Measurements from ENCODE around the gene SEZ6.

The SEZ6 gene

DNA sequence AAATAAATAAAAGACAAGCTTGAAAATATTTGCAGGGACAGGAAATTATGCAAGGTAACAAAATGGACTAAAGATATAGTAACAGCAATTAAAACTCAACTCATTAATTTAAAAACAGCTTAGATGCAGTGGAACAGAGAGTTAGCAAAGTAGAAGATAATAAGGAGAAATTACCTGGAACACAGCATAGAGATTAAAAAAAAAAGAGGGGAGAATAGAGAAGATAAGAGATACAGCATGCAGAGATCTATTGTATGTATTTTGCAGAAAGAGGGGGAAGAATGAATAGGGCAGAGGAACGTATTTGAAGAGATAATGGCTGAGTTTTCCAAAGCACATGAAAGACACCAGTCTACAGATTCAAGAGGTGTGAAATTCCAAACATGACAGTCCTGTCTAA, 28.7 kb upstream of the SEZ6 start:
- no peak overlapping the region for H3K4me2 ChIP-seq (ENCODE audit: insufficient read depth, low read length, poor library complexity, severe bottlenecking)
- H2BK5ac ChIP-seq (ENCODE audit: low read length) = no peak overlapping the region
- H3K27ac ChIP-seq (replicated peaks; ENCODE audit: low read length) = no peak overlapping the region
- H2AFZ ChIP-seq (ENCODE audit: low read length) = no peak overlapping the region
- H2AK5ac ChIP-seq (ENCODE audit: low read depth, low read length) = no peak overlapping the region
- no peak overlapping the region for H4K91ac ChIP-seq (ENCODE audit: low read depth, low read length, poor library complexity)
- H3K14ac ChIP-seq (ENCODE audit: low read length) = no peak overlapping the region
- no CpG with 5 or more reads among the region's 1 CpG for WGBS, 2 donors (ENCODE audit: extremely low coverage in 2 of 2, insufficient read length in 2 of 2, insufficient replicate concordance in 1 of 2)
- H3K9me3 ChIP-seq (replicated peaks in 1 of 2; ENCODE audit: control insufficient read depth in 2 of 2, insufficient read depth in 1 of 2, low read depth in 1 of 2, low read length in 2 of 2) = peaks cover 10 to 32% of the 10 kb centered on the region in 2 donors
- H2BK120ac ChIP-seq (ENCODE audit: low read depth, low read length) = no peak overlapping the region
- H3K79me1 ChIP-seq (ENCODE audit: low read depth, low read length) = no peaks in the 10 kb centered on the region
- no peak overlapping the region for H3K18ac ChIP-seq (ENCODE audit: low read length)
- H3K36me3 ChIP-seq (replicated peaks in 1 of 2; ENCODE audit: control insufficient read depth in 2 of 2, insufficient read depth in 2 of 2, low read length in 2 of 2) = no peaks in the 10 kb centered on the region
- peaks cover 12 to 23% of the 10 kb centered on the region in 2 donors for H3K4me1 ChIP-seq (ENCODE audit: control insufficient read depth in 2 of 2, insufficient read depth in 1 of 2, low read depth in 1 of 2, low read length in 2 of 2)
- H3K9ac ChIP-seq (ENCODE audit: low read depth, low read length, poor library complexity) = no peak overlapping the region
- H2BK15ac ChIP-seq (ENCODE audit: low read length) = no peak overlapping the region
- H4K8ac ChIP-seq (ENCODE audit: low read depth, low read length) = no peak overlapping the region
- no peak overlapping the region for H2BK12ac ChIP-seq (ENCODE audit: low read length)
- no peak overlapping the region for H3K4ac ChIP-seq (ENCODE audit: low read length)
- DNase-seq (ENCODE audit: low spot score) = no peak
- H3K23ac ChIP-seq (ENCODE audit: low read depth, low read length, poor library complexity) = no peak overlapping the region
- H3K27me3 ChIP-seq (ENCODE audit: control insufficient read depth in 3 of 3, insufficient read depth in 3 of 3, low read depth in 1 of 3, low read length in 3 of 3) = no peaks in the 10 kb centered on the region
- H3K4me3 ChIP-seq (ENCODE audit: low read length in 2 of 2) = no peak overlapping the region

DNA sequence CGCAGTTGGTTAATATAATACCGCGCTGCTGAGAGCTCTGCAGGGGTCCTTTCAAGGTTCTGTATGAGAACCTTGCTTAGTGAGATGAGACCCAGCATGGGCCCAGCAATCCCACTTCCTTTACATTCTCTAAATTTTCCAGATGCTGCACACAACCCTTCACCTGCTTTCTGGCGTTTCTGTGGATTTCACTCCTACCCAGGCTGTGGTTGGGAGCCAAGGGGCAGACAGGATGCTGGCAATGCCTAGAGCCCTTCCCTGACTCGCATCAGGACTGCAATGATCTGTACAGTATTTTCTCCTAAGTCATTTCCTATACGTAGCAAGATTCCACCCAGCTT, 27.0 kb upstream of the SEZ6 start:
- no peak overlapping the region for H2BK12ac ChIP-seq (ENCODE audit: low read length)
- no peak overlapping the region for H4K8ac ChIP-seq (ENCODE audit: low read depth, low read length)
- H3K79me1 ChIP-seq (ENCODE audit: low read depth, low read length) = no peaks in the 10 kb centered on the region
- H3K23ac ChIP-seq (ENCODE audit: low read depth, low read length, poor library complexity) = no peak overlapping the region
- DNase-seq (ENCODE audit: low spot score) = no peak
- peaks cover 10 to 32% of the 10 kb centered on the region in 2 donors for H3K9me3 ChIP-seq (replicated peaks in 1 of 2; ENCODE audit: control insufficient read depth in 2 of 2, insufficient read depth in 1 of 2, low read depth in 1 of 2, low read length in 2 of 2)
- H2BK120ac ChIP-seq (ENCODE audit: low read depth, low read length) = no peak overlapping the region
- WGBS, 2 donors (ENCODE audit: extremely low coverage in 2 of 2, insufficient read length in 2 of 2, insufficient replicate concordance in 1 of 2) = no CpG with 5 or more reads among the region's 6 CpGs
- H4K91ac ChIP-seq (ENCODE audit: low read depth, low read length, poor library complexity) = no peak overlapping the region
- no peak overlapping the region for H3K18ac ChIP-seq (ENCODE audit: low read length)
- H3K9ac ChIP-seq (ENCODE audit: low read depth, low read length, poor library complexity) = no peak overlapping the region
- no peaks in the 10 kb centered on the region for H3K36me3 ChIP-seq (replicated peaks in 1 of 2; ENCODE audit: control insufficient read depth in 2 of 2, insufficient read depth in 2 of 2, low read length in 2 of 2)
- H3K4me3 ChIP-seq (ENCODE audit: low read length in 2 of 2) = no peak overlapping the region
- no peaks in the 10 kb centered on the region for H3K27me3 ChIP-seq (ENCODE audit: control insufficient read depth in 3 of 3, insufficient read depth in 3 of 3, low read depth in 1 of 3, low read length in 3 of 3)
- H3K14ac ChIP-seq (ENCODE audit: low read length) = no peak overlapping the region
- H3K4me2 ChIP-seq (ENCODE audit: insufficient read depth, low read length, poor library complexity, severe bottlenecking) = no peak overlapping the region
- H3K4ac ChIP-seq (ENCODE audit: low read length) = no peak overlapping the region
- H3K27ac ChIP-seq (replicated peaks; ENCODE audit: low read length) = no peak overlapping the region
- no peak overlapping the region for H2BK5ac ChIP-seq (ENCODE audit: low read length)
- no peak overlapping the region for H2AK5ac ChIP-seq (ENCODE audit: low read depth, low read length)
- peaks cover 9 to 19% of the 10 kb centered on the region in 2 donors for H3K4me1 ChIP-seq (ENCODE audit: control insufficient read depth in 2 of 2, insufficient read depth in 1 of 2, low read depth in 1 of 2, low read length in 2 of 2)
- H2AFZ ChIP-seq (ENCODE audit: low read length) = no peak overlapping the region
- H2BK15ac ChIP-seq (ENCODE audit: low read length) = no peak overlapping the region

DNA sequence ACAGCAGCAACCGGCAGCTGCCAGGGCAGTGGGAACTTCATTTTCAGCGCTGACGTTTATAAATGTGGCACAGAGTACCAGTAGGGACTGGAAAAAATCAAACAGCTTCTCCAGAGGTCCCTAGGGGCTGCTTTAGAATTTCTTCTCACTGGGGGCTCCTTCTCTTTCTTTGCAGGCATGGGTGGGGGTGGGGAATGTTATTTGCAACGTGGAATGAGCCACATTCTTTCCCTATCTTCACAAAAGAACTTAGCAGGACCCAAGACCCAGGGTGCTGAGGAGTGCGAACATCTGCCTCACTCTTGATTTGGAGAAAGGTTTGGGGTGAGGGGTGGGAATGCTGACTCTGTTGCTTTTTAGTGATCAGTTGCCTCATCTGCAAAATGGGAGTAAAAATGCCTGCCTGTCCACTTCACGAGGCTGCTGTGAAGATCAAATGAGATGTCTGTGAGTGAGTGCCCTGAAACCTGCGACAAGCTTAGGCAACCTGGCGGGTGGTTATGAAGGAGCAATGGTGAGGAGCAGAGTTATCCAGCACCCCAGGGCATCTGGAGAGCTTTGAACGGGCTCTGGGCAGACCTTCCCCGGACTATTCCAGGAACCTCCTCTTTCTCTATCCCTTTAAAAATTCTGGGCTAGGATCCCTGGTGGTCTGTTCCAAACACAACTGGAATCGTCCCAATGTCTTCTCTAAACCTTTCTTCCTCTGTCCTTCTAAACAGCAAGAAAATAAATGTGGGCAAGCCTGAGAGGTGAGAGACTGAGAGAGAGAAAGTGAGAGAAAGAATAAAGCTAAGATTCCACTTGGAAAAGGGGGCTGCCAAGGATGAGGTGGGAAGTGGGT, 26.4 kb upstream of the SEZ6 start:
- Histone ChIP-seq H3K36me3 (replicated peaks in 1 of 2; ENCODE audit: control insufficient read depth in 2 of 2, insufficient read depth in 2 of 2, low read length in 2 of 2) (no peaks in the 10 kb centered on the region), H3K9me3 (replicated peaks in 1 of 2; ENCODE audit: control insufficient read depth in 2 of 2, insufficient read depth in 1 of 2, low read depth in 1 of 2, low read length in 2 of 2) (peaks cover 10 to 32% of the 10 kb centered on the region in 2 donors), H3K23ac (ENCODE audit: low read depth, low read length, poor library complexity) (no peak overlapping the region), H3K18ac (ENCODE audit: low read length) (peak overlapping the region; percentile 2), H3K4me2 (ENCODE audit: insufficient read depth, low read length, poor library complexity, severe bottlenecking) (no peak overlapping the region), H3K4me3 (ENCODE audit: low read length in 2 of 2) (no peak overlapping the region), H3K4me1 (ENCODE audit: control insufficient read depth in 2 of 2, insufficient read depth in 1 of 2, low read depth in 1 of 2, low read length in 2 of 2) (peaks cover 13 to 18% of the 10 kb centered on the region in 2 donors), H3K9ac (ENCODE audit: low read depth, low read length, poor library complexity) (no peak overlapping the region), H4K8ac (ENCODE audit: low read depth, low read length) (no peak overlapping the region), H3K27ac (replicated peaks; ENCODE audit: low read length) (no peak overlapping the region), H2BK120ac (ENCODE audit: low read depth, low read length) (no peak overlapping the region), H3K79me1 (ENCODE audit: low read depth, low read length) (no peaks in the 10 kb centered on the region), H3K27me3 (ENCODE audit: control insufficient read depth in 3 of 3, insufficient read depth in 3 of 3, low read depth in 1 of 3, low read length in 3 of 3) (no peaks in the 10 kb centered on the region), H4K91ac (ENCODE audit: low read depth, low read length, poor library complexity) (no peak overlapping the region), H2AK5ac (ENCODE audit: low read depth, low read length) (no peak overlapping the region), H2BK15ac (ENCODE audit: low read length) (no peak overlapping the region), H2AFZ (ENCODE audit: low read length) (no peak overlapping the region), H3K14ac (ENCODE audit: low read length) (no peak overlapping the region), H2BK5ac (ENCODE audit: low read length) (no peak overlapping the region), H3K4ac (ENCODE audit: low read length) (no peak overlapping the region), H2BK12ac (ENCODE audit: low read length) (no peak overlapping the region)
- WGBS, 2 donors (ENCODE audit: extremely low coverage in 2 of 2, insufficient read length in 2 of 2, insufficient replicate concordance in 1 of 2) = no CpG with 5 or more reads among the region's 11 CpGs
- DNase-seq (ENCODE audit: low spot score) = no peak

DNA sequence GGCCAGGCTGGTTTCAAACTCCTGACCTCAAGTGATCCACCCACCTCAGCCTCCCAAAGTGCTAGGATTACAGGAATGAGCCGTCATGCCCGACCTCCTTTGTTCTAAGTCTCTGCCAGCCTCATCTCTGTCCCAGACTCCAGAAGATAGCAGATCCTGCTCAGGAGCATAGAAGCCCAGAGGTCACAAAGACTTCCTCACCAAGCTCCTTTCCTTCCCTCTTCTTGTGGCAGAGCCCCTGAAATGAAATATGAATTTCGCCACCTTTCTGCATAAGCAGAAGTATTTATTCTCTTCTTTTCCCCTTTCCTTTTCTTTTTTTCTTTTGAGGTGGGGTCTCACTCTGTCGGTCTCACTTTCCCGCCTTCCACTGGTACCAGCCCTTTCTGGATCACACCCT, 25.7 kb upstream of the SEZ6 start:
- Histone ChIP-seq H2AFZ (ENCODE audit: low read length) (no peak overlapping the region), H3K4me2 (ENCODE audit: insufficient read depth, low read length, poor library complexity, severe bottlenecking) (no peak overlapping the region), H3K4ac (ENCODE audit: low read length) (no peak overlapping the region), H3K36me3 (replicated peaks in 1 of 2; ENCODE audit: control insufficient read depth in 2 of 2, insufficient read depth in 2 of 2, low read length in 2 of 2) (no peaks in the 10 kb centered on the region), H3K79me1 (ENCODE audit: low read depth, low read length) (no peaks in the 10 kb centered on the region), H3K23ac (ENCODE audit: low read depth, low read length, poor library complexity) (no peak overlapping the region), H3K18ac (ENCODE audit: low read length) (no peak overlapping the region), H3K9ac (ENCODE audit: low read depth, low read length, poor library complexity) (no peak overlapping the region), H2BK15ac (ENCODE audit: low read length) (no peak overlapping the region), H3K9me3 (replicated peaks in 1 of 2; ENCODE audit: control insufficient read depth in 2 of 2, insufficient read depth in 1 of 2, low read depth in 1 of 2, low read length in 2 of 2) (peaks cover 9 to 32% of the 10 kb centered on the region in 2 donors), H4K91ac (ENCODE audit: low read depth, low read length, poor library complexity) (no peak overlapping the region), H3K27me3 (ENCODE audit: control insufficient read depth in 3 of 3, insufficient read depth in 3 of 3, low read depth in 1 of 3, low read length in 3 of 3) (no peaks in the 10 kb centered on the region), H3K4me1 (ENCODE audit: control insufficient read depth in 2 of 2, insufficient read depth in 1 of 2, low read depth in 1 of 2, low read length in 2 of 2) (peaks cover 16 to 17% of the 10 kb centered on the region in 2 donors), H3K14ac (ENCODE audit: low read length) (no peak overlapping the region), H2BK5ac (ENCODE audit: low read length) (no peak overlapping the region), H4K8ac (ENCODE audit: low read depth, low read length) (no peak overlapping the region), H2AK5ac (ENCODE audit: low read depth, low read length) (no peak overlapping the region), H2BK12ac (ENCODE audit: low read length) (no peak overlapping the region), H3K4me3 (ENCODE audit: low read length in 2 of 2) (no peak overlapping the region), H3K27ac (replicated peaks; ENCODE audit: low read length) (no peak overlapping the region), H2BK120ac (ENCODE audit: low read depth, low read length) (no peak overlapping the region)
- DNase-seq (ENCODE audit: low spot score) = no peak
- WGBS, 2 donors (ENCODE audit: extremely low coverage in 2 of 2, insufficient read length in 2 of 2, insufficient replicate concordance in 1 of 2) = no CpG with 5 or more reads among the region's 5 CpGs

Measured in neuronal stem cell (in vitro differentiated cells).